GM12874 (cell line): ENCODE data around the gene SERPINE3.

Experiments
- CTCF ChIP-seq: IDR thresholded peaks from 2 replicates; pipeline ENCODE4 v1.5.1; 2011; ENCODE audit warnings: low read depth, mild to moderate bottlenecking, control low read depth, low read length, moderate library complexity; ENCODE audit not compliant: insufficient read depth

SERPINE3 gene

GRCh38 chr13:51360489-51360888, 21.0 kb downstream of the SERPINE3 start:
- no peak for TF ChIP-seq CTCF

GRCh38 chr13:51361106-51361505, 21.6 kb downstream of the SERPINE3 start:
- TF ChIP-seq CTCF, result no peak

- TF ChIP-seq CTCF, result no peak
Observed at GRCh38 chr13:51363625-51364024, 24.1 kb downstream of the SERPINE3 start.

GRCh38 chr13:51364404-51365008, 25.0 kb downstream of the SERPINE3 start:
- TF ChIP-seq CTCF, result no peak

GRCh38 chr13:51370116-51370515, 30.6 kb downstream of the SERPINE3 start:
- no peak for TF ChIP-seq CTCF

GRCh38 chr13:51370811-51371210, 31.3 kb downstream of the SERPINE3 start:
- TF ChIP-seq CTCF, result no peak

GRCh38 chr13:51371768-51372399, 32.4 kb downstream of the SERPINE3 start:
- no peak for TF ChIP-seq CTCF

GRCh38 chr13:51373451-51373850, 34.0 kb downstream of the SERPINE3 start:
- TF ChIP-seq CTCF, result no peak
